GM13976 (cell line): Measurements from ENCODE around the gene MED15.

Source experiments
- DNase-seq: peaks from one replicate; pipeline ENCODE4 v3.0.0; 2012; ENCODE audit warnings: low spot score
- in situ Hi-C: fragments of 300-500 bp; cut with MboI; formaldehyde crosslinking; loops from one replicate; pipeline ENCODE4 v1.12.0; 2022; ENCODE audit warnings: low sequenced_read_pairs, mixed read lengths, inconsistent platforms; ENCODE audit not compliant: unreplicated experiment
- TF ChIP-seq, protein P1 (sequence below): IDR thresholded peaks from 2 replicates; pipeline ENCODE4 v1.5.1; 2012; ENCODE audit warnings: borderline replicate concordance, mild to moderate bottlenecking; ENCODE audit not compliant: insufficient read depth; ENCODE audit errors: extremely low read depth, missing control alignments, control extremely low read depth

Gene MED15

DNA sequence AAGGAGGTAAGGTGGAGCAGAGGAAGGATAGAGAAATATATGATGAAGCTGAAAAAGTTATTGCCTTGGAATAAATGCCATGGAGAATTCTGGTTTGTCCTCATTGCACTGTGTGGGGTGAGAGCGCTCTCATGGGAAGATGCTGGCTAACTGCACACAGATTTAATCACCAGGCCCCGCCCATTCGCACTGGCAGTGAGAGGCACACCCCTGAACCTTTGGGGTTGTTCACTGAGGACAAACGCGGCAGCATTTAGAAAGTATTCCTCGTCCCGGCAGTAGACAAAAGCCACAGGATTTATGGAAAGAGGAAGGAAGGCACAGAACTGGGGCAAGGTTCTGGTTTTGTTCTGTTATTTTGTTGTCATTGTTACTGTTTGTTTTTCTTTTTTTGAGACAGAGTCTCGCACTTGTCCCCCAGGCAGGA, 70.2 kb downstream of the MED15 start:
- no peak for DNase-seq
- in situ Hi-C loops = no loop called here
- TF ChIP-seq, protein P1, sequence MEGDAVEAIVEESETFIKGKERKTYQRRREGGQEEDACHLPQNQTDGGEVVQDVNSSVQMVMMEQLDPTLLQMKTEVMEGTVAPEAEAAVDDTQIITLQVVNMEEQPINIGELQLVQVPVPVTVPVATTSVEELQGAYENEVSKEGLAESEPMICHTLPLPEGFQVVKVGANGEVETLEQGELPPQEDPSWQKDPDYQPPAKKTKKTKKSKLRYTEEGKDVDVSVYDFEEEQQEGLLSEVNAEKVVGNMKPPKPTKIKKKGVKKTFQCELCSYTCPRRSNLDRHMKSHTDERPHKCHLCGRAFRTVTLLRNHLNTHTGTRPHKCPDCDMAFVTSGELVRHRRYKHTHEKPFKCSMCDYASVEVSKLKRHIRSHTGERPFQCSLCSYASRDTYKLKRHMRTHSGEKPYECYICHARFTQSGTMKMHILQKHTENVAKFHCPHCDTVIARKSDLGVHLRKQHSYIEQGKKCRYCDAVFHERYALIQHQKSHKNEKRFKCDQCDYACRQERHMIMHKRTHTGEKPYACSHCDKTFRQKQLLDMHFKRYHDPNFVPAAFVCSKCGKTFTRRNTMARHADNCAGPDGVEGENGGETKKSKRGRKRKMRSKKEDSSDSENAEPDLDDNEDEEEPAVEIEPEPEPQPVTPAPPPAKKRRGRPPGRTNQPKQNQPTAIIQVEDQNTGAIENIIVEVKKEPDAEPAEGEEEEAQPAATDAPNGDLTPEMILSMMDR = no peak

- TF ChIP-seq, protein P1 = no peak
Measured at GRCh38 chr22:20578192-20578591, 70.8 kb downstream of the MED15 start.

DNA sequence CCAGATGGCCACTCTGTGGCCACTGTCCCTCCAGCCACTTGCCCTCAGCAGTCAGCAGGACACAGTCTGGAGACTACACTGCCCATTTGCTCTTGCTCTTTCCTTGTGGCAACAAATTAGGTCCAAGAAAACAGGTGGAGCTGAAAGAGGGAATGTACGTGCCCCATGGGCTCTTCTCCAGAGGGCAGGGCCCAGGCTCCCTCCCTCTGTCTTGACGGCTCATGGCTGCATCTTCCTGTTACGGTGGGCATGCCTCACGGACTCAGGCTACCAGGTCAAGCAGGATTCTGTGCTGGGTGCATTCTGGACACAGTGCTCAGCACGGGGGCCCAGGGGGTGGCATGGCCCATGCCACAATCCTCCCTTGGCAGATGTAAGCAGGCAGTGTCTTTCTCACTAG, 71.3 kb downstream of the MED15 start:
- TF ChIP-seq, protein P1 = no peak
- no peak for DNase-seq
- in situ Hi-C loops = no loop called here

More at GRCh38 chr22:20578192-20578591, 70.8 kb downstream of the MED15 start:
- in situ Hi-C loops = no loop called here
- DNase-seq = no peak

DNA sequence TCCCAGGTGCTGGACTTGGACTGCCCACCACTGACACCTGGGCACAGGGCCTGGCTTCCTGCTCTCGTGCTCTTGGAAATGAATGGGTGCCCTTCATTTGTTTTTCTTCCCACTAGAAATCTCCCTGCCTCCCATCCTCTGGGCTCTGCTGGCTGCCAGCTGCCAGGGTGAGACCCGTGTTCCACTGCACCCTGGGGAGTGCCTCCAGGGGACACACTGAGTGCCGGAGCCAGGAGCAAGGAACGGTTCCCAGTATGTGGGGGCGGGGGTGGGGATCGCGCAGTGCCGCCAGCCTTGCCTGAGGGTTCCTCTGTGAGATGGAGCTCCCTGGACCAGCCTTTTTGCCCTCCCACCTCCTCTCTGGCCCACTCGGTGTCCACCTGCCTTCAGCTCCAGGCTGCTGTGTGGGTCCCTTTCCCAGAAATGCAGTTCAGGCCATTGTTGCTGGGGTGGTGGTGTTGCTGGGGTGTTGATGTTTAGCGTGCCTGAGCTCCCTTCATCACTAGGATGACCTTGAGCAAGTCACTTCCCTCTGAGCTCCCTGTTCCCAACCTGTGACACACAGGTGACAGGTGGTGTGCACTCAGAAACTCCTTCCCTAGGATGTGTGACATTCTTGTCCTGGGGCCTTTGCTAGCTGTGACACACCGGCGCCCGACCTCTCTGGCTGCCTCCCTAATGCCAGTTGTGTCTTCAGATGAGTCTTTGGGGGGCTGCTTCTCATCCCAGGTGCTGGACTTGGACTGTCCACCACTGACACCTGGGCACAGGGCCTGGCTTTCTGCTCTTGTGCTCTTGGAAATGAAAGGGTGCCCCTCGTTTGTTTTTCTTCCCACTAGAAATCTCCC, 72.1 kb downstream of the MED15 start:
- TF ChIP-seq, protein P1 = no peak
- in situ Hi-C loops = no loop called here
- DNase-seq = no peak

GRCh38 chr22:20580179-20580578, 72.8 kb downstream of the MED15 start:
- TF ChIP-seq, protein P1 = no peak
- no peak for DNase-seq
- in situ Hi-C loops = no loop called here

- in situ Hi-C loops = no loop called here
- TF ChIP-seq, protein P1 = no peak
- no peak for DNase-seq
Measured at GRCh38 chr22:20580611-20581502, 73.4 kb downstream of the MED15 start.
